Retina (tissue), 1 donor: ENCODE measurements around the gene LBHD2.

Experiments used
- DNase-seq: peaks from one replicate; pipeline ENCODE4 v3.0.0-alpha.2; 2016

The LBHD2 gene

DNA sequence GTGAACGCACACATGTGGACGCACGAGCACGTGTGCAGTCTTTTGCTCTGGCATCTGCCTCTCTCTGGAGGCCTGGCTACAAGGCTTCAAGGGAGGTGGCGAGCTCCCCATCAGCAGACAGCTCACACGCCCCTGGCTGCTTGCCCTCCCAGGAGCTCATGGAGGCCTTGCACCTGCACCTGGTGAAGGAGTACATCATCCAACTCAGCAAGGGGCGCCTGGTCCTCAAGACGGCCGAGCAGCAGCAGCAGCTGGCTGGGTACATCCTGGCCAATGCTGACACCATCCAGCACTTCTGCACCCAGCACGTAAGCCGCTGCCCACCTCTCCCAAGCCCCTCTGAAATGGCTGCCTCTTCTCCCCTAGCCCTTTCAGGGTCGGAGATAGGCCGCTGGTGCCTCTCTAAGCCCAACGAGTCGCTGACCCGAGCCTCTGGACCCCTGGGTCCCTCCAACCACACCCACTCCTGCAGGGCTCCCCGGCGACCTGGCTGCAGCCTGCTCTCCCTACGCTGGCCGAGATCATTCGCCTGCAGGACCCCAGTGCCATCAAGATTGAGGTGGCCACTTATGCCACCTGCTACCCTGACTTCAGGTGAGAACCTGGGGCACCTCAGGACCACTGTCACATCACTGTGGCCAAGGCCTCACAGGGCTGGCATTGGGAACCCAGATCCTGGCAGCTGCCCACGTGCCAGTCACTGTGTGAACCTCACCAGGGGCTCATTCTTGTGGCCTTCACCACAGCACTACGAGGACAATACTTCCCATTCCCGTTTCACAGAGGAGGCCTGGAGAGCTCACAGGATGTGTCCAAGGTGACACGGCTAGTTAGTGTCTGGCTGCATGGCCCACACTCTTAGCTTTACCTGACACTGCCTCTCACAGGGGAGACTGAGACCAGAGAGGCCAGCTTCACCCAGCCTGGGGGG, 49.5 kb downstream of the LBHD2 start:
- no peak for DNase-seq

DNA sequence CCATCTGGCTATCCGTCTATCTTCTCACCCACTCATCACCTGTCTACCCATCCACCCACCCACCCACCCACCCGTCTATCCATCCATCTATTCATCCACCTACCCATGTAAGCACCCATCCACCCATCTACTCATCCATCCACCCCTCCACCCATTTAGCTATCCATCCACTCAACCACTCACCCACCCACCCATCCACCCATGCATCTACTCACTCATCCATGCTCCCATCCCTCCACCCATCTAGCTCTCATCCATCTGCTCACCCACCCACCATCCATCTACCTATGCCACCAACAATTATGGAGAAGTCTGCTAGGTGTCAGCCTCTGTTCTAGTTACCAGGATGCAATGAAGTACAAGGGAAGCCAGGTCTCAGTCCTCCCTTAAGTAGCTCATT, 50.4 kb downstream of the LBHD2 start:
- DNase-seq, result no peak

GRCh38 chr14:103134919-103135318, 50.9 kb downstream of the LBHD2 start:
- DNase-seq, result no peak

DNA sequence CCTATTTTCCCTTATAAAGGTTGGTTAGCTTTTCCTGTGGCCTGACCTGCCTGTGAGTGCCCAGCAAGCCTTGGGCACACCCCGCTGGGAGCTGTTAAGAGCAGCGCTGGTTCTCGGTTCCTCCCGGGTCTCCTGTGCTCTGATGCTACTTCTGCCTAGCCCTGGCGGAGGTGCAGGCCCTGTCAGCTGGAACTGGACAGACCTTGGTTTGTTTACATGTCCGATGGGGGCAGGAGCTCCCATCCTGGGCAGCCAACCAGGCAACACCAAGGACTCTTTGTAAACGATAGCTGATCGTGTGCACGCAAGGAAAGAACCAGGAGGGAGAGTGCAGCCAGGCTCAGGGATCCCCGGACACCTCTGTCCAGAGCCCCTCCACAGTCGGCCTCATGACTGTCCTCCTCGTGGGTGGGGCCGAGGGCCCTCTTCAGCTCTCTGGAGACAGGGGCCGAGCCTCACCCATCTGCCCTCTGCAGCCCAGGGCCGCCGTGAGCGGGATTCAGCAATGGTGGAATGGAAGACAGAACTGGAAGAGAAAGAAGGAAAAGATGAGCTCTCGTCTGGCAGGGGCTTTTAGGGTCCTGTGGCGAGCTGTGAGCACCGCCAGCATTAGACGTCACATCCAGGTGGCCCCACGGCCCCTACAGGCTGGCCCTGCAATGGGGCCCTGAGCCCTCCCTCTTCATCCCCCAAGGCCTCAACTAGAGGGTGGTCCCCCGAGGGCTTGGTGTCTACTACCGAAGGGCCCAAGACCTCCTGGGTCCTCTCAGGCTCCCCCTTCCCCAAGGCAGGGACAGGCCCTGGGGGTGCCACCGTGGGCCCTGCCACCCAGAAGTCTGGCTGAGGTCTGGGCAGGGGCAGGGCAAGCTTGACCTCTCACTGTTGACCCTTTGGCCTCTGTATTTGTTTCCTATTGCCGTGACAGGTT, 51.6 kb downstream of the LBHD2 start:
- DNase-seq, result no peak

- no peak for DNase-seq
Measured at GRCh38 chr14:103136388-103137271, 52.6 kb downstream of the LBHD2 start.

DNA sequence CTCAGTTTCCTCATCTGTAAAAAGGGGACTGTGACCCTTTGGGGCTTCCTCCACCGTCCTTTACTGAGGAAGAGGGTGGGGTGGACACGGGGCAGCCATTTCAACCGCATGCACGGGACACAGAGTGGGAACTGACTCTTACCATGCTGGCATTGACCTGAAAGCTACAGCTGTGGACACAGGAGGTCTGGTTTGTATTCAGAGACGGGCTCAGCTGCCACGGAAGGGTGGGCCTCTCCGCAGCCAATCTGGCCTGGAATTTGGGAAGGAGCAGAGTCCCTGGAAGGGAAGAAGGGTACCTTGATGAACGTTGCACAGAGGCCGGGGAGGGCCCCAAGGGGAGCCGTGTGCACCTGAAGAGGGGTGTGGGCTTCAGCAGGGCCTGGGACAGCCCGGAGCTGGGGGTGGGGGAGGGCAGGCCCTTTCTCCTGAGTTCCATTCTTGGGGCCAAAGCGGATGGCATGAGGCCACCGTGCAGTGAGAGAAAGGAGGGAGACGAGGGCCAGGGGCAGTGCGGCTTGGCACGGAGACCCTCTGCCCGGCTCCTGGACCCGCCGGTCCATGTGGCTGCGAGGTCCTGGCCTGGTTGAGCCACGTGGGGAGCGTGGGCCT, 53.8 kb downstream of the LBHD2 start:
- no peak for DNase-seq

DNA sequence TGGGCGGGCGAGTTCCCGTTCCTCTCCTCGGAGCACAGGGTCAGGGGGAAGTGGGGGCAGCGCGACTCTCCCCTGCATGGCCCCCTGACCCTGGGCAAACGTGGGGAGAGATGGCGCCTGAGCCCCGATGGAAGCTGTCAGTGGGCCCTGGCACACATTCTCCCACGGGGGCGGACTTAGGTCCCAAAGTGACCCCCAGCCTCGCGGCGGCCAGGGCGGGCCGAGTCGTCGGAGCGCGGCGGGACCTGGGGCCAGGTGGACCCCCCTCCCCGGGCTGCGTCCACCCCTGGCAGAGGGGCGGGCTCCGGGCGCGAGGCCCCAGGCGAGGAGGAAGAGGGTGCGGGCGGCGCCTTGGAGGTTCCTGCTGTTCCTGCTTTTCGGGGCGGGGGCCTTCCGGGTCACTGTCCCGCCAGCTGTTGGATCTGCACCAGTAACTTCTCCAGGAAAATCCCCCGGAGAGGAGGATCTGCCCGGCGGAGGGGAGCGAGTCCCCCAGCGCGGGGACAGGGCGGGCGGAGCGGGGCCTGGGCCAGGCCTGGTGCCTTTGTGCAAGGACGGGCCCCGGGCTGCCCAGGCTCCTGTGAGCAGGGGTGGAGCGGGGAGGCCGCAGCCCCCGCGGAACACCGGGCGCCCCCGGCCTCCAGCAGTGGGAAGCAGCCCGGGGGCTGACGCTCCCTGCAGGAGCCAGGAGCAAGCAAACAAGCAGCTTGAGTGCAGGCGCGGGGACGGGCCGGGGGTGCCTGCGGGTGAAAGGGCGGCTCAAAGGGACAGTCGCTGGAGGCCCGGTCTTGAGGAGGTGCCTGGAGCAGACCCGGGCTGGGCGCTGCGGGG, 54.5 kb downstream of the LBHD2 start:
- peak; percentile 70 for DNase-seq

DNA sequence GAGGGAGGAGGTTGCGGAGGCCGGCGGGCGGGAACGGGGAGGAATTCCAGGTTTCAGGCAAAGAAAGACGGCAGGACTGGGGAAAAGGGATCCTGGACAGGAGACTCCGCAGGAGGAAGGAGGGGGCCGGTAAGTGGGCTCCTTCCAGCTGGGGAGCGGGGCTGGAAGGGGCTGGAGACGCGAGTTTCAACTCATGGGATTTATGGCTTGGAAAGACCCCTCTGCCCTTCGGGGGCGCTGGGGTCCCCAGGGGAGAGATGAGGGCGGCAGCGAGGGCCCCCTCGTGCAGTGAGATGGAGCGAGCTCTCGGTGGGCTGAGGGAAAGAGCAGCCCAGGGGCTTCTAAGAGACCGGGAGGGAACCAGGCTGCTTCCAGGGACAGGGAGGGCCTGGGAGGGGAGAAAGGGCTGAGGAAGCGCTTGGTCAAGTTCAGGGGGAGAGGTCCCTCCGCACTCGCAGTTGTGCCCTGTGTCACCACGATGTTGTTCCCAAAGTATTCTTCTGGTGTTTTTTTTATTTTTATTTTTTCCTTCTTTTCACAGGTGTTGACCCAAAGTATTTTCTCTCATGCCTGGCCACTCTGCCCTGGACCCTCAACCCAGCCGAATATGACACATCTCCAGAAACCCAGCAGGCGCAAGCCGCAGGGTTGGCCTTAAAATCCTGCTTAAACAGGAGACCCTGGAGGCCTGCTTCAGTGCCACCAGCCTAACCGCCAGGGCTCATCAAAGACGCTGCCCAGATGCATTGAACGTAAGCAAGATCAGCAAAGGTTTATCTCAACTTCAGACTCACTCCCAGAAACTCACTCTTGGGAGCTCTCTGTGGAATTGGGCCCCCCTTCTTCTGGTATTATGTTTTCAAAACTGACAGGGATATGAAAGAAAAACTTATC, 55.4 kb downstream of the LBHD2 start:
- peak; percentile 43 for DNase-seq
